Smooth muscle cell (in vitro differentiated cells): ENCODE measurements around the gene SLAMF1. TPM values are rescaled to one million over a fixed set of nuclear protein-coding genes. Genes with fewer than 3 reads are reported as not detected.

ENCODE experiments used
- DNase-seq: peaks from one replicate; lab custom pipeline; 2025; ENCODE audit not compliant: unreplicated experiment; lab: John Stamatoyannopoulos, UW
- H2AFZ ChIP-seq: fragments of 200-600 bp; sonication (generic); 2 replicates; pipeline ENCODE4 v1.6.0; 2016; ENCODE audit warnings: antibody characterized with exemption, low read depth, mild to moderate bottlenecking
- H3F3A ChIP-seq: fragments of 200-600 bp; sonication (generic); 2 replicates; pipeline ENCODE4 v1.6.0; 2017; ENCODE audit warnings: antibody characterized with exemption, low read depth
- H3K27ac ChIP-seq: fragments of 200-600 bp; sonication (generic); 2 replicates; pipeline ENCODE4 v1.5.1; 2016; ENCODE audit warnings: low read depth, mild to moderate bottlenecking
- H3K27me3 ChIP-seq: fragments of 200-600 bp; sonication (generic); 2 replicates; pipeline ENCODE4 v1.6.1; 2016; ENCODE audit warnings: low read depth, mild to moderate bottlenecking
- H3K36me3 ChIP-seq: fragments of 200-600 bp; sonication (generic); 2 replicates; pipeline ENCODE4 v1.5.1; 2016; ENCODE audit warnings: low read depth
- H3K4me1 ChIP-seq: fragments of 200-600 bp; sonication (generic); 2 replicates; pipeline ENCODE4 v1.5.1; 2016; ENCODE audit warnings: low read depth
- H3K4me2 ChIP-seq: fragments of 200-600 bp; sonication (generic); 2 replicates; pipeline ENCODE4 v1.6.0; 2016; ENCODE audit warnings: mild to moderate bottlenecking
- H3K4me3 ChIP-seq: fragments of 200-600 bp; sonication (generic); 2 replicates; pipeline ENCODE4 v1.5.1; 2016; ENCODE audit warnings: mild to moderate bottlenecking
- H3K79me2 ChIP-seq: fragments of 200-600 bp; sonication (generic); 2 replicates; pipeline ENCODE4 v1.6.0; 2016; ENCODE audit warnings: low read depth, mild to moderate bottlenecking
- H3K9ac ChIP-seq: fragments of 200-600 bp; sonication (generic); 2 replicates; pipeline ENCODE4 v1.6.0; 2016; ENCODE audit warnings: low read depth
- H3K9me3 ChIP-seq: fragments of 200-600 bp; sonication (generic); replicated peaks from 2 replicates; pipeline ENCODE4 v1.5.1; 2016; ENCODE audit warnings: low read depth
- H4K20me1 ChIP-seq: fragments of 200-600 bp; sonication (generic); 2 replicates; pipeline ENCODE4 v1.6.0; 2016; ENCODE audit warnings: low read depth
- WGBS: methylation state at CpG from one replicate; pipeline ENCODE4 v1.1.7; 2016; ENCODE audit warnings: low lambda C conversion rate; 5-methylcytosine and 5-hydroxymethylcytosine counted together
- polyA plus RNA-seq: library from polyadenylated mRNA; unstranded; fragments of >200 nt; fragmentation: Nextera tagmentation; extraction: Ambion mirVana; gene quantifications from 2 replicates; pipeline ENCODE4 v1.2.1, GENCODE V29; 2016
- total RNA-seq: library from RNA; depleted of rRNA; stranded (reverse); fragments of >200 nt; gene quantifications from 2 replicates; pipeline ENCODE4 v1.2.3, GENCODE V29; 2014
- TF ChIP-seq, protein P1 (sequence below): fragments of 200-600 bp; sonication (generic); IDR thresholded peaks from 2 replicates; pipeline ENCODE4 v1.5.1; 2017; ENCODE audit warnings: borderline replicate concordance, mild to moderate bottlenecking, antibody characterized with exemption; ENCODE audit not compliant: insufficient read depth, poor library complexity, severe bottlenecking

The SLAMF1 gene
- total and polyA plus RNA-seq, 2 experiments from 2014 or later, result not detected

DNA sequence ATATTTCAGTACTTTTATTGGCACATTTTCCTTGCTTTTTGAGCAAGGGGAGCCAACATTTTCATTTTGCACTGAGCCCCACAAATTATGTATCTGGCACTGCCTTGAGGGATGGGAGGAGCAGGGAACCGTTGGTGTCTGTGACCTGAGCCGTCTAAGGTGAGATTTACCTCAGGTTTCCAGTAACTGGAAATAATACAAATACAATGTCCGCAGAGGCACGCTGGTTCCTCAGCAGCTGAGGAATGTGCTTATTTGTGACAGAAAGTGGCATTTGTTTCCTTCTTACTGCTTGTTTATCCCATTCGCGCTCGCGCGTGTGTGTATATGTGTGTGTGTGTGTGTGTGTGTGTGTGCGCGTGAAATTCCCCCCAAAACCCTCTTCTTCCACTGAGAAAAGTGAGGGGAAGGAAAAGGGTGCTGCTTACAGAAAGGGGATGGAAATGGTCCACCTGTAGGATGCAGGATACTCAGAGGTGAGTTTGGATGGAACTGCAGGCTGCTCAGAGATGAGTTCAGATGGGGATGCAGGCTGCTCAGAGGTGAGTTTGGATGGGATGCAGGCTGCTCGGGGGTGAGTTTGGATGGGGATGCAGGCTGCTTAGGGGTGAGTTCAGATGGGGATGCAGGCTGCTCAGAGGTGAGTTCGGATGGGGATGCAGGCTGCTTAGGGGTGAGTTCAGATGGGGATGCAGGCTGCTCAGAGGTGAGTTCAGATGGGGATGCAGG, 30.2 kb upstream of the SLAMF1 start:
- H3K79me2 ChIP-seq, result no peaks in the 10 kb centered on the region
- H3F3A ChIP-seq, result no peaks in the 10 kb centered on the region
- no peaks in the 10 kb centered on the region for H3K9me3 ChIP-seq
- no peaks in the 10 kb centered on the region for H3K27me3 ChIP-seq
- 85% methylated on average over 13 of the region's 13 CpGs for WGBS
- H3K4me1 ChIP-seq, result no peaks in the 10 kb centered on the region
- H3K4me2 ChIP-seq, result no peak overlapping the region
- no peak overlapping the region for H2AFZ ChIP-seq
- TF ChIP-seq, protein P1, sequence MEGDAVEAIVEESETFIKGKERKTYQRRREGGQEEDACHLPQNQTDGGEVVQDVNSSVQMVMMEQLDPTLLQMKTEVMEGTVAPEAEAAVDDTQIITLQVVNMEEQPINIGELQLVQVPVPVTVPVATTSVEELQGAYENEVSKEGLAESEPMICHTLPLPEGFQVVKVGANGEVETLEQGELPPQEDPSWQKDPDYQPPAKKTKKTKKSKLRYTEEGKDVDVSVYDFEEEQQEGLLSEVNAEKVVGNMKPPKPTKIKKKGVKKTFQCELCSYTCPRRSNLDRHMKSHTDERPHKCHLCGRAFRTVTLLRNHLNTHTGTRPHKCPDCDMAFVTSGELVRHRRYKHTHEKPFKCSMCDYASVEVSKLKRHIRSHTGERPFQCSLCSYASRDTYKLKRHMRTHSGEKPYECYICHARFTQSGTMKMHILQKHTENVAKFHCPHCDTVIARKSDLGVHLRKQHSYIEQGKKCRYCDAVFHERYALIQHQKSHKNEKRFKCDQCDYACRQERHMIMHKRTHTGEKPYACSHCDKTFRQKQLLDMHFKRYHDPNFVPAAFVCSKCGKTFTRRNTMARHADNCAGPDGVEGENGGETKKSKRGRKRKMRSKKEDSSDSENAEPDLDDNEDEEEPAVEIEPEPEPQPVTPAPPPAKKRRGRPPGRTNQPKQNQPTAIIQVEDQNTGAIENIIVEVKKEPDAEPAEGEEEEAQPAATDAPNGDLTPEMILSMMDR, result no peak
- H3K27ac ChIP-seq, result no peak overlapping the region
- H3K4me3 ChIP-seq, result no peak overlapping the region
- H3K36me3 ChIP-seq, result no peaks in the 10 kb centered on the region
- no peak overlapping the region for H3K9ac ChIP-seq
- no peak for DNase-seq
- H4K20me1 ChIP-seq, result no peaks in the 10 kb centered on the region

DNA sequence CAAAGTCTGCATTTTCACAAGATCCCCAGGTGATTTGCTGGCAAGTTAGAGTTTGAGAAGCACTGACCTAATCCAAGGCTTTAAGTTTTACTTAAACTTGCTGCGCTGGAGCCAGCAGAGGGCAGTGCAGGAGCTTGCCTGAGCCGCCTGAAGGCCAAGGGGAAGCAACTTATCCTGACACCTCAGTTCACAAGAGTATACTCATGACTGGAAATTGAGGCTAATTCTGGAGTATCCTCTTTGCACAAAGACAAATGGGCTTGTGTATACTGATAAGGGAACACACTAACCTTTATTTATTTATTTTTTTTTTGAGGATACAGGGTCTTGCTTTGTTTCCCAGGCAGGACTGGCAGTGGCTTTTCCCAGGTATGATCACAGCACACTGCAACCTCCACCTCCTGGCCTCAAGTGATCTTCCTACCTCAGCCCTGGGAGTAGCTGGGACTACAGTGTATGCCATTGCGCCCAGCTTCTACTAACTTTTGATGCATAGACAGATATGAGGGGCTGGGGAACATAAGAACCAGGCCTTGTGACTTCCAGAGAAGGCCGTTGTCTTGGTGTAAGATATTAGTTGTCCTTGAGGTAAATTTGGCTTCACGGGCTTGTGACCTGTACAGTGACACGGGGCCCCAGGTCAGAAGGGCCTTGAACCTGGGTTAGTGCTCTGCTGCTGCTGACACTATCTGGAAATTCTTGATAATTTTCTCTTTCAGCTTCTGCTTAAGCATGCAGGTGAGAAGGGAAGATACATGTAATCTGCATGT, 29.0 kb upstream of the SLAMF1 start:
- WGBS, result 61% methylated on average over 6 of the region's 6 CpGs
- no peaks in the 10 kb centered on the region for H4K20me1 ChIP-seq
- TF ChIP-seq, protein P1, result peak; percentile 74
- no peak overlapping the region for H3K27ac ChIP-seq
- H3K9me3 ChIP-seq, result no peaks in the 10 kb centered on the region
- H3K79me2 ChIP-seq, result no peaks in the 10 kb centered on the region
- H3K27me3 ChIP-seq, result no peaks in the 10 kb centered on the region
- H3K4me3 ChIP-seq, result no peak overlapping the region
- no peak overlapping the region for H3K9ac ChIP-seq
- H3K4me1 ChIP-seq, result no peaks in the 10 kb centered on the region
- H3F3A ChIP-seq, result no peaks in the 10 kb centered on the region
- H3K4me2 ChIP-seq, result no peak overlapping the region
- H3K36me3 ChIP-seq, result no peaks in the 10 kb centered on the region
- no peak for DNase-seq
- no peak overlapping the region for H2AFZ ChIP-seq

DNA sequence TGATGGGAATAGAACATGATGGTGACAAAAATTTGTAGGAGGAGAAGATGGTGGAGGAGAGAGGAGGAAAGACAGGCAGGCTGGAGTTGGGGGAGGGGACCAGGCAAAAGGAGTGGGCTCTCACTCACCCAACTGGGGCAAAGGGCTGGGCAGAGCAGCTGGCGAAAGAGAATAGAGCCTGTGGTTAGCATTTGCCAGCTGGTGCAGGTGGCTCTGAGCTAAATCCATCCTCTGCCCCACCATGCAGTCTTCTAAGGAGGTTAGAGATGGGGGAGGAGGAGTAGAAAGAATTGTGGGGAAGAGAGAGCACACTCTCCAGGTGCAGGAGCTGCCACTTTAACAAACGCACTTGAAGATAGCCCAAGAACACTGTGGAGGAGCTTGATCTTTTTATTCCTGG, 27.6 kb upstream of the SLAMF1 start:
- Histone ChIP-seq H4K20me1 (no peaks in the 10 kb centered on the region), H3K79me2 (no peaks in the 10 kb centered on the region), H3K4me3 (no peak overlapping the region), H3K9me3 (peaks cover 3% of the 10 kb centered on the region), H3K9ac (no peak overlapping the region), H2AFZ (no peak overlapping the region), H3K36me3 (no peaks in the 10 kb centered on the region), H3K4me2 (no peak overlapping the region), H3K27me3 (no peaks in the 10 kb centered on the region), H3K27ac (no peak overlapping the region), H3F3A (no peaks in the 10 kb centered on the region), H3K4me1 (no peaks in the 10 kb centered on the region)
- no peak for DNase-seq
- WGBS, result 73% methylated on average over 2 of the region's 2 CpGs
- TF ChIP-seq, protein P1, result no peak
